GM12878 (cell line): Measurements from ENCODE around the gene TMEM250. TPM values are rescaled to one million over a fixed set of nuclear protein-coding genes. Genes with fewer than 3 reads are reported as not detected.

Source experiments
- BMI1 ChIP-seq: fragments of 450-650 bp; IDR thresholded peaks from 2 replicates; pipeline ENCODE4 v1.6.1; 2016; ENCODE audit warnings: mild to moderate bottlenecking, moderate library complexity, borderline replicate concordance
- BRCA1 ChIP-seq: IDR thresholded peaks from 2 replicates; pipeline ENCODE4 v1.6.1; 2011; ENCODE audit warnings: low read depth, low read length, improper control_type of control experiment
- CBX5 ChIP-seq: sonication (generic); IDR thresholded peaks from 2 replicates; pipeline ENCODE4 v1.6.1; 2016; ENCODE audit warnings: low read depth, moderate library complexity, mild to moderate bottlenecking, inconsistent platforms
- CHD1 ChIP-seq: IDR thresholded peaks from 2 replicates; pipeline ENCODE4 v1.6.1; 2012; ENCODE audit warnings: low read depth, low read length, improper control_type of control experiment
- CREB1 ChIP-seq: IDR thresholded peaks from 2 replicates; pipeline ENCODE4 v1.6.1; 2012; ENCODE audit warnings: low read depth, mild to moderate bottlenecking, inconsistent platforms
- DPF2 ChIP-seq: fragments of 450-650 bp; IDR thresholded peaks from 2 replicates; pipeline ENCODE4 v1.6.1; 2017; ENCODE audit warnings: mild to moderate bottlenecking
- EP300 ChIP-seq, 2 experiments: fragments of 150-350 bp in 1 of 2; IDR thresholded peaks; 2 replicates each; pipeline ENCODE4 v1.6.1; 2011 to 2012; ENCODE audit warnings: low read depth in 2 of 2, low read length in 2 of 2, borderline replicate concordance in 1 of 2, improper control_type of control experiment in 1 of 2, inconsistent platforms in 1 of 2; ENCODE audit not compliant: control insufficient read depth in 1 of 2
- EZH2 ChIP-seq: IDR thresholded peaks from 2 replicates; pipeline ENCODE4 v1.6.1; 2012; ENCODE audit warnings: low read depth, mild to moderate bottlenecking, control low read depth, inconsistent platforms, low read length, borderline replicate concordance; ENCODE audit not compliant: control insufficient read depth
- FOXM1 ChIP-seq: IDR thresholded peaks from 2 replicates; pipeline ENCODE4 v1.6.1; 2012; ENCODE audit warnings: low read depth, mild to moderate bottlenecking, inconsistent platforms, low read length, moderate library complexity
- IKZF1 ChIP-seq: fragments of 450-650 bp; conservative IDR thresholded peaks from 2 replicates; pipeline ENCODE4 v1.6.1; 2017; ENCODE audit warnings: antibody characterized with exemption, mild to moderate bottlenecking
- JUNB ChIP-seq: IDR thresholded peaks from 2 replicates; pipeline ENCODE4 v1.6.1; 2016; ENCODE audit warnings: antibody characterized with exemption, mild to moderate bottlenecking
- NFYA ChIP-seq: IDR thresholded peaks from 2 replicates; pipeline ENCODE4 v1.6.1; 2011; ENCODE audit warnings: low read depth, mild to moderate bottlenecking, low read length, improper control_type of control experiment, borderline replicate concordance
- POLR2AphosphoS2 ChIP-seq: IDR thresholded peaks from 2 replicates; pipeline ENCODE4 v1.6.1; 2011; ENCODE audit warnings: low read depth, mild to moderate bottlenecking, low read length, improper control_type of control experiment, moderate library complexity
- SPI1 ChIP-seq: IDR thresholded peaks from 2 replicates; pipeline ENCODE4 v1.6.1; 2011; ENCODE audit warnings: low read depth, mild to moderate bottlenecking, low read length, moderate library complexity, borderline replicate concordance; ENCODE audit not compliant: insufficient read depth
- ZZZ3 ChIP-seq: IDR thresholded peaks from 2 replicates; pipeline ENCODE4 v1.6.1; 2011; ENCODE audit warnings: low read depth; ENCODE audit not compliant: control insufficient read depth, insufficient read length
- polyA plus RNA-seq, 11 experiments: library from polyadenylated mRNA; depleted of rRNA in 4 of 11; unstranded in 6 of 11; stranded (reverse) in 5 of 11; fragments of >200 nt; fragmentation: Nextera tagmentation in 4 of 11; fragmentation: Illumina TruSeq in 1 of 11; extraction: Ambion mirVana in 4 of 11; extraction: Trizol in 1 of 11; gene quantifications; 1 replicate in 1 of 11; 2 replicates in 10 of 11; pipeline versions ENCODE4 v1.2.1 to v1.2.3, GENCODE V29; 2011 to 2016; ENCODE audit warnings: inconsistent platforms in 2 of 11, missing spikeins in 2 of 11, low read depth in 1 of 11
- total RNA-seq, 4 experiments: library from RNA; depleted of rRNA in 3 of 4; stranded (reverse); fragments of >200 nt in 3 of 4; fragmentation: Illumina TruSeq in 1 of 4; extraction: Trizol in 1 of 4; gene quantifications; 2 replicates each; pipeline versions ENCODE4 v1.2.1 to v1.2.3, GENCODE V29; 2013 to 2021
- TF ChIP-seq, protein P1 (sequence below): fragments of 450-650 bp; IDR thresholded peaks from 2 replicates; pipeline ENCODE4 v1.6.1; 2017; ENCODE audit warnings: mild to moderate bottlenecking, moderate library complexity
- TF ChIP-seq, protein P2 (sequence below): fragments of 450-650 bp; IDR thresholded peaks from 2 replicates; pipeline ENCODE4 v1.6.1; 2017; ENCODE audit warnings: mild to moderate bottlenecking, low read depth, inconsistent platforms; ENCODE audit not compliant: poor library complexity, severe bottlenecking
- TF ChIP-seq, protein P3 (sequence below): fragments of 450-650 bp; IDR thresholded peaks from 2 replicates; pipeline ENCODE4 v1.6.1; 2016; ENCODE audit warnings: mild to moderate bottlenecking
- TF ChIP-seq, protein P4 (sequence below): IDR thresholded peaks from 2 replicates; pipeline ENCODE4 v1.6.1; 2012; ENCODE audit warnings: low read depth, low read length, improper control_type of control experiment

Gene TMEM250
- total and polyA plus RNA-seq, 10 of the 15 experiments (the other 5 are each of a cell fraction or from before 2014, with no cell fraction given): 0.39 to 39.9 (median 8.5) TPM

DNA sequence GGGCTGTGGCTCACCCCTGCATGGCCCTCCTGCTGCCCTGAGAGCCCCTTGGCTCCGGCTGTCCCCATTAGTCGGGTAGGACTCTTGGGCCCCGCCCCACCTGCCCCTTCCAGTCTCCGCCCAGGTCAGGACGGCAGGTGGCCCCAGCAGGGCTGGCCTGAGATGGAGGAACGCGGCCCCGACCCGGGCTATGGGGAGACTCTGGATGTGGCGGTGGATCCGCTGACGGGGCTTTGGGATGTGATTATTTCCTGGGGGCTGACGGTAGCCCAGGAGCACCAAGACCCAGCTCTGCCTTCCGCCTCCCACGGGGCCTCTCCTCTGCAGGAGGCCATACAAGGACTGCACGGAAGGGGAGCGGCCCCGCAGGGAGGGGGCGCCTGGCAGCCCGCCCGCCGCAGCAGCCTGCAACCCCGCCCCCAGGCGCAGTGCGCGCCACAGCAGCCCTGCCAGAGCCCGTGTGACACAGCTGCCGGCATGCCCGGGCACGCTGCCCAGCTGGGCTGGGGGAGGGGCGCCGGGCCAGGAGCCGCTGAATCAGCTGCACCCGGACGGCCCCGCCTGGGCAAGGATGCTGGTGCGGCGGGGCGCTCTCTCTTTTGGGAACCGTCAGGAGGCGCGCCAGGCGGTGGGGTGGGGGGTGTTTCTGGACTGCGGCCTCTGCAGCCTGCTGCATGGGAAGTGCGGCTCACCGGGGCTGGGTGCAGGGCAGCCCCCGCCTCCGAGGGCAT is 9.2 kb downstream of the TMEM250 start (continued):
- TF ChIP-seq BRCA1 (no peak), NFYA (no peak), EZH2 (no peak), SPI1 (no peak), CBX5 (no peak), POLR2AphosphoS2 (no peak; the same call in 1 of the 2 replicates), JUNB (no peak), ZZZ3 (no peak), EP300 (IDR thresholded peaks at IDR 0.05; ENCODE audit: borderline replicate concordance in 1 of 2, control insufficient read depth in 1 of 2, low read depth in 2 of 2, low read length in 2 of 2) (peak; percentile 57 to 74; a peak in 3 of 4 replicates), DPF2 (peak; percentile 94), CREB1 (no peak), BMI1 (no peak), CHD1 (peak; percentile 95), IKZF1 (peak; percentile 92), FOXM1 (no peak)
- TF ChIP-seq, protein P1, sequence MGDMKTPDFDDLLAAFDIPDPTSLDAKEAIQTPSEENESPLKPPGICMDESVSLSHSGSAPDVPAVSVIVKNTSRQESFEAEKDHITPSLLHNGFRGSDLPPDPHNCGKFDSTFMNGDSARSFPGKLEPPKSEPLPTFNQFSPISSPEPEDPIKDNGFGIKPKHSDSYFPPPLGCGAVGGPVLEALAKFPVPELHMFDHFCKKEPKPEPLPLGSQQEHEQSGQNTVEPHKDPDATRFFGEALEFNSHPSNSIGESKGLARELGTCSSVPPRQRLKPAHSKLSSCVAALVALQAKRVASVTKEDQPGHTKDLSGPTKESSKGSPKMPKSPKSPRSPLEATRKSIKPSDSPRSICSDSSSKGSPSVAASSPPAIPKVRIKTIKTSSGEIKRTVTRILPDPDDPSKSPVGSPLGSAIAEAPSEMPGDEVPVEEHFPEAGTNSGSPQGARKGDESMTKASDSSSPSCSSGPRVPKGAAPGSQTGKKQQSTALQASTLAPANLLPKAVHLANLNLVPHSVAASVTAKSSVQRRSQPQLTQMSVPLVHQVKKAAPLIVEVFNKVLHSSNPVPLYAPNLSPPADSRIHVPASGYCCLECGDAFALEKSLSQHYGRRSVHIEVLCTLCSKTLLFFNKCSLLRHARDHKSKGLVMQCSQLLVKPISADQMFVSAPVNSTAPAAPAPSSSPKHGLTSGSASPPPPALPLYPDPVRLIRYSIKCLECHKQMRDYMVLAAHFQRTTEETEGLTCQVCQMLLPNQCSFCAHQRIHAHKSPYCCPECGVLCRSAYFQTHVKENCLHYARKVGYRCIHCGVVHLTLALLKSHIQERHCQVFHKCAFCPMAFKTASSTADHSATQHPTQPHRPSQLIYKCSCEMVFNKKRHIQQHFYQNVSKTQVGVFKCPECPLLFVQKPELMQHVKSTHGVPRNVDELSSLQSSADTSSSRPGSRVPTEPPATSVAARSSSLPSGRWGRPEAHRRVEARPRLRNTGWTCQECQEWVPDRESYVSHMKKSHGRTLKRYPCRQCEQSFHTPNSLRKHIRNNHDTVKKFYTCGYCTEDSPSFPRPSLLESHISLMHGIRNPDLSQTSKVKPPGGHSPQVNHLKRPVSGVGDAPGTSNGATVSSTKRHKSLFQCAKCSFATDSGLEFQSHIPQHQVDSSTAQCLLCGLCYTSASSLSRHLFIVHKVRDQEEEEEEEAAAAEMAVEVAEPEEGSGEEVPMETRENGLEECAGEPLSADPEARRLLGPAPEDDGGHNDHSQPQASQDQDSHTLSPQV: peak; percentile 69; the same call in 1 of the 2 replicates
- TF ChIP-seq, protein P2, sequence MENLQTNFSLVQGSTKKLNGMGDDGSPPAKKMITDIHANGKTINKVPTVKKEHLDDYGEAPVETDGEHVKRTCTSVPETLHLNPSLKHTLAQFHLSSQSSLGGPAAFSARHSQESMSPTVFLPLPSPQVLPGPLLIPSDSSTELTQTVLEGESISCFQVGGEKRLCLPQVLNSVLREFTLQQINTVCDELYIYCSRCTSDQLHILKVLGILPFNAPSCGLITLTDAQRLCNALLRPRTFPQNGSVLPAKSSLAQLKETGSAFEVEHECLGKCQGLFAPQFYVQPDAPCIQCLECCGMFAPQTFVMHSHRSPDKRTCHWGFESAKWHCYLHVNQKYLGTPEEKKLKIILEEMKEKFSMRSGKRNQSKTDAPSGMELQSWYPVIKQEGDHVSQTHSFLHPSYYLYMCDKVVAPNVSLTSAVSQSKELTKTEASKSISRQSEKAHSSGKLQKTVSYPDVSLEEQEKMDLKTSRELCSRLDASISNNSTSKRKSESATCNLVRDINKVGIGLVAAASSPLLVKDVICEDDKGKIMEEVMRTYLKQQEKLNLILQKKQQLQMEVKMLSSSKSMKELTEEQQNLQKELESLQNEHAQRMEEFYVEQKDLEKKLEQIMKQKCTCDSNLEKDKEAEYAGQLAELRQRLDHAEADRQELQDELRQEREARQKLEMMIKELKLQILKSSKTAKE: no peak
- TF ChIP-seq, protein P3, sequence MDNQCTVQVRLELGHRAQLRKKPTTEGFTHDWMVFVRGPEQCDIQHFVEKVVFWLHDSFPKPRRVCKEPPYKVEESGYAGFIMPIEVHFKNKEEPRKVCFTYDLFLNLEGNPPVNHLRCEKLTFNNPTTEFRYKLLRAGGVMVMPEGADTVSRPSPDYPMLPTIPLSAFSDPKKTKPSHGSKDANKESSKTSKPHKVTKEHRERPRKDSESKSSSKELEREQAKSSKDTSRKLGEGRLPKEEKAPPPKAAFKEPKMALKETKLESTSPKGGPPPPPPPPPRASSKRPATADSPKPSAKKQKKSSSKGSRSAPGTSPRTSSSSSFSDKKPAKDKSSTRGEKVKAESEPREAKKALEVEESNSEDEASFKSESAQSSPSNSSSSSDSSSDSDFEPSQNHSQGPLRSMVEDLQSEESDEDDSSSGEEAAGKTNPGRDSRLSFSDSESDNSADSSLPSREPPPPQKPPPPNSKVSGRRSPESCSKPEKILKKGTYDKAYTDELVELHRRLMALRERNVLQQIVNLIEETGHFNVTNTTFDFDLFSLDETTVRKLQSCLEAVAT: no peak
- TF ChIP-seq, protein P4, sequence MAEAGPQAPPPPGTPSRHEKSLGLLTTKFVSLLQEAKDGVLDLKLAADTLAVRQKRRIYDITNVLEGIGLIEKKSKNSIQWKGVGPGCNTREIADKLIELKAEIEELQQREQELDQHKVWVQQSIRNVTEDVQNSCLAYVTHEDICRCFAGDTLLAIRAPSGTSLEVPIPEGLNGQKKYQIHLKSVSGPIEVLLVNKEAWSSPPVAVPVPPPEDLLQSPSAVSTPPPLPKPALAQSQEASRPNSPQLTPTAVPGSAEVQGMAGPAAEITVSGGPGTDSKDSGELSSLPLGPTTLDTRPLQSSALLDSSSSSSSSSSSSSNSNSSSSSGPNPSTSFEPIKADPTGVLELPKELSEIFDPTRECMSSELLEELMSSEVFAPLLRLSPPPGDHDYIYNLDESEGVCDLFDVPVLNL: 0 out of 2 replicates have a peak, but pooled peaks have one; percentile 38
